H9 (cell line): Measurements from ENCODE around the gene CABP4. TPM values are rescaled to one million over a fixed set of nuclear protein-coding genes. Genes with fewer than 3 reads are reported as not detected.

ENCODE experiments used
- DNase-seq: peaks from one replicate; pipeline ENCODE4 v3.0.0-alpha.2; 2017
- H2AFZ ChIP-seq: one replicate; pipeline ENCODE4 v1.6.1; 2013; ENCODE audit warnings: mild to moderate bottlenecking, low read length, control low read depth, moderate library complexity
- H2AK5ac ChIP-seq: 2 replicates; pipeline ENCODE4 v1.6.1; 2013; ENCODE audit warnings: low read length, control low read depth, mixed read lengths; ENCODE audit not compliant: insufficient read length
- H2BK120ac ChIP-seq: one replicate; pipeline ENCODE4 v1.6.1; 2013; ENCODE audit warnings: low read depth, mild to moderate bottlenecking, low read length, control low read depth, inconsistent platforms; ENCODE audit not compliant: poor library complexity, severe bottlenecking
- H2BK12ac ChIP-seq: 2 replicates; pipeline ENCODE4 v1.6.1; 2013; ENCODE audit warnings: low read length, control low read depth, mixed read lengths, low read depth; ENCODE audit not compliant: insufficient read length
- H2BK15ac ChIP-seq: 2 replicates; pipeline ENCODE4 v1.6.1; 2013; ENCODE audit warnings: low read depth, low read length, control low read depth
- H2BK20ac ChIP-seq: one replicate; pipeline ENCODE4 v1.6.1; 2013; ENCODE audit warnings: low read depth, mild to moderate bottlenecking, low read length, control low read depth, inconsistent platforms; ENCODE audit not compliant: poor library complexity, severe bottlenecking
- H2BK5ac ChIP-seq: 2 replicates; pipeline ENCODE4 v1.6.1; 2013; ENCODE audit warnings: low read length, control low read depth, mixed read lengths; ENCODE audit not compliant: insufficient read length
- H3K14ac ChIP-seq: 2 replicates; pipeline ENCODE4 v1.6.1; 2013; ENCODE audit warnings: low read length, control low read depth; ENCODE audit not compliant: insufficient read depth
- H3K18ac ChIP-seq: 2 replicates; pipeline ENCODE4 v1.6.1; 2013; ENCODE audit warnings: low read depth, mild to moderate bottlenecking, mixed read lengths, low read length, control low read depth; ENCODE audit not compliant: insufficient read length
- H3K23ac ChIP-seq: 2 replicates; pipeline ENCODE4 v1.6.1; 2013; ENCODE audit warnings: low read length, control low read depth, mixed read lengths, low read depth; ENCODE audit not compliant: insufficient read length
- H3K23me2 ChIP-seq: 2 replicates; pipeline ENCODE4 v1.6.1; 2013; ENCODE audit warnings: low read depth, mild to moderate bottlenecking, mixed read lengths, low read length, control low read depth; ENCODE audit not compliant: insufficient read length, poor library complexity, severe bottlenecking
- H3K27ac ChIP-seq: 2 replicates; pipeline ENCODE4 v1.5.1; 2013; ENCODE audit warnings: low read length, control low read depth, mixed read lengths, low read depth; ENCODE audit not compliant: insufficient read length
- H3K27me3 ChIP-seq: 2 replicates; pipeline ENCODE4 v1.6.1; 2013; ENCODE audit warnings: low read length, control low read depth, inconsistent platforms; ENCODE audit not compliant: insufficient read depth
- H3K4ac ChIP-seq: 2 replicates; pipeline ENCODE4 v1.6.1; 2013; ENCODE audit warnings: low read depth, mild to moderate bottlenecking, control low read depth, inconsistent platforms, low read length, moderate library complexity
- H3K4me1 ChIP-seq: 2 replicates; pipeline ENCODE4 v1.6.1; 2013; ENCODE audit warnings: low read length, control low read depth, inconsistent platforms; ENCODE audit not compliant: insufficient read depth
- H3K4me2 ChIP-seq: 2 replicates; pipeline ENCODE4 v1.6.1; 2013; ENCODE audit warnings: low read length, control low read depth, mixed read lengths; ENCODE audit not compliant: insufficient read length, insufficient read depth
- H3K56ac ChIP-seq: 2 replicates; pipeline ENCODE4 v1.6.1; 2013; ENCODE audit warnings: low read depth, mild to moderate bottlenecking, mixed read lengths, low read length, control low read depth; ENCODE audit not compliant: insufficient read length
- H3K79me1 ChIP-seq: 2 replicates; pipeline ENCODE4 v1.6.1; 2013; ENCODE audit warnings: low read depth, mild to moderate bottlenecking, moderate library complexity, low read length, control low read depth, inconsistent platforms; ENCODE audit not compliant: insufficient read depth, poor library complexity, severe bottlenecking
- H3K79me2 ChIP-seq: 2 replicates; pipeline ENCODE4 v1.6.1; 2013; ENCODE audit warnings: low read length, control low read depth, inconsistent platforms; ENCODE audit not compliant: insufficient read depth
- H3K9ac ChIP-seq: 2 replicates; pipeline ENCODE4 v1.6.1; 2013; ENCODE audit warnings: low read length, control low read depth, mixed read lengths; ENCODE audit not compliant: insufficient read length; ENCODE audit errors: extremely low read depth
- H3K9me3 ChIP-seq: one replicate; pipeline ENCODE4 v1.6.1; 2013; ENCODE audit warnings: low read depth, low read length, inconsistent platforms; ENCODE audit not compliant: control insufficient read depth
- H3T11ph ChIP-seq: one replicate; pipeline ENCODE4 v1.6.1; 2013; ENCODE audit warnings: mild to moderate bottlenecking, low read length, control low read depth, inconsistent platforms
- H4K20me1 ChIP-seq: one replicate; pipeline ENCODE4 v1.6.1; 2013; ENCODE audit not compliant: control insufficient read depth, insufficient read length, insufficient read depth
- H4K5ac ChIP-seq: 2 replicates; pipeline ENCODE4 v1.6.1; 2013; ENCODE audit warnings: low read depth, mild to moderate bottlenecking, mixed read lengths, low read length, control low read depth; ENCODE audit not compliant: insufficient read length
- H4K8ac ChIP-seq: replicated peaks from 2 replicates; pipeline ENCODE4 v1.6.1; 2013; ENCODE audit warnings: low read length, control low read depth, mixed read lengths, low read depth; ENCODE audit not compliant: insufficient read length
- H4K91ac ChIP-seq: 2 replicates; pipeline ENCODE4 v1.6.1; 2013; ENCODE audit warnings: low read depth, mild to moderate bottlenecking, moderate library complexity, mixed read lengths, low read length, control low read depth; ENCODE audit not compliant: insufficient read length
- H3K27ac Mint-ChIP-seq, 3 experiments: 2 replicates in 2 of 3; 3 replicates in 1 of 3; pipeline ENCODE4 v1.8.0; 2020 to 2021; ENCODE audit warnings: mixed read lengths in 3 of 3, mild to moderate bottlenecking in 1 of 3, moderate library complexity in 1 of 3
- H3K27me3 Mint-ChIP-seq: 2 replicates; pipeline ENCODE4 v1.8.0; 2021; ENCODE audit warnings: low read depth, mild to moderate bottlenecking, moderate library complexity, mixed read lengths
- H3K36me3 Mint-ChIP-seq, 3 experiments: 2 replicates in 2 of 3; 3 replicates in 1 of 3; pipeline ENCODE4 v1.8.0; 2020 to 2021; ENCODE audit warnings: low read depth in 3 of 3, mixed read lengths in 3 of 3; ENCODE audit not compliant: insufficient read depth in 1 of 3
- H3K4me1 Mint-ChIP-seq, 2 experiments: 2 replicates each; pipeline ENCODE4 v1.8.0; 2020; ENCODE audit warnings: mixed read lengths in 2 of 2
- H3K4me3 Mint-ChIP-seq, 2 experiments: 2 replicates in 1 of 2; 3 replicates in 1 of 2; pipeline ENCODE4 v1.8.0; 2020 to 2021; ENCODE audit warnings: mild to moderate bottlenecking in 2 of 2, mixed read lengths in 2 of 2, moderate library complexity in 1 of 2
- H3K9me3 Mint-ChIP-seq, 2 experiments: 2 replicates in 1 of 2; 3 replicates in 1 of 2; pipeline ENCODE4 v1.8.0; 2020; ENCODE audit warnings: mild to moderate bottlenecking in 2 of 2, mixed read lengths in 2 of 2, moderate library complexity in 1 of 2
- WGBS: extraction: QIAGEN DNeasy Blood & Tissue Kit; methylation state at CpG from one replicate; pipeline ENCODE4 v1.1.7; 2013; ENCODE audit warnings: missing lambda C conversion rate, low lambda C conversion rate, mixed read lengths; ENCODE audit not compliant: insufficient read length; ENCODE audit errors: extremely low coverage; 5-methylcytosine and 5-hydroxymethylcytosine counted together
- total RNA-seq: library from RNA; stranded (reverse); gene quantifications from 2 replicates; pipeline ENCODE4 v1.2.1, GENCODE V29; 2021
- TF ChIP-seq, protein P1 (sequence below): fragments of 200-600 bp; sonication (generic); conservative IDR thresholded peaks from 3 replicates; pipeline ENCODE4 v1.8.0; 2021; ENCODE audit warnings: antibody characterized with exemption, mild to moderate bottlenecking

CABP4 gene
- total RNA-seq, 1 experiment from 2014 or later = not detected

DNA sequence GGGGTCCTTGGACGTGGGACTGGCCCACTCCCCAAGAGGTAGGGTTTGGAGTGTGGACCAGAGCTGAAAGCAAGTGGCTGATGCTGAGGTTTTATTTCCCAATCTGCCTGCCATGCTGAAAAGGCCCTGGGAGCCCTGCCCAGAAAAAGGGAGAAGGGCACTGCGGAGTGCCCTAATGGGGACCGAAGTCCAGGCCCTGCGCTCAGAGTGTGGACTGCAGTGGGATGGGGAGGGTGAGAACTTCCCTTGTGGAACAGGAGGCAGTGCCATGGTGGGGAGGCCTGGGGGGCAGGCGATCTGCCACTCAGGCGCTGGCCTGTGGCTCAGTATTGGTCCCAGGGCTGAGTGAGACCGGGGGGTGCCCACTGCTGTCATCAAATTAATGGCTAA lies 6.9 kb upstream of the CABP4 start:
- H3K9me3 ChIP-seq = no peaks in the 10 kb centered on the region
- no peak overlapping the region for H2BK15ac ChIP-seq
- no peak overlapping the region for H2BK5ac ChIP-seq
- no peak overlapping the region for H4K91ac ChIP-seq
- H3K79me1 ChIP-seq = no peaks in the 10 kb centered on the region
- H3K36me3 Mint-ChIP-seq = no peaks in the 10 kb centered on the region; a peak in 1 of 7 replicates
- H3K9me3 Mint-ChIP-seq = no peaks in the 10 kb centered on the region
- no peak overlapping the region for H3K14ac ChIP-seq
- no peak overlapping the region for H3K27ac ChIP-seq
- no peaks in the 10 kb centered on the region for H3K27me3 ChIP-seq
- no peak overlapping the region for H3K9ac ChIP-seq
- H4K8ac ChIP-seq = no peak overlapping the region
- DNase-seq = no peak
- H2BK12ac ChIP-seq = no peak overlapping the region
- no CpG with 5 or more reads among the region's 7 CpGs for WGBS
- no peak overlapping the region for H3K4ac ChIP-seq
- no peak overlapping the region for H2AFZ ChIP-seq
- no peak overlapping the region for H3T11ph ChIP-seq
- H3K23me2 ChIP-seq = no peaks in the 10 kb centered on the region
- H3K4me2 ChIP-seq = no peak overlapping the region
- H4K20me1 ChIP-seq = no peaks in the 10 kb centered on the region
- no peak overlapping the region for H3K4me3 Mint-ChIP-seq
- TF ChIP-seq, protein P1, sequence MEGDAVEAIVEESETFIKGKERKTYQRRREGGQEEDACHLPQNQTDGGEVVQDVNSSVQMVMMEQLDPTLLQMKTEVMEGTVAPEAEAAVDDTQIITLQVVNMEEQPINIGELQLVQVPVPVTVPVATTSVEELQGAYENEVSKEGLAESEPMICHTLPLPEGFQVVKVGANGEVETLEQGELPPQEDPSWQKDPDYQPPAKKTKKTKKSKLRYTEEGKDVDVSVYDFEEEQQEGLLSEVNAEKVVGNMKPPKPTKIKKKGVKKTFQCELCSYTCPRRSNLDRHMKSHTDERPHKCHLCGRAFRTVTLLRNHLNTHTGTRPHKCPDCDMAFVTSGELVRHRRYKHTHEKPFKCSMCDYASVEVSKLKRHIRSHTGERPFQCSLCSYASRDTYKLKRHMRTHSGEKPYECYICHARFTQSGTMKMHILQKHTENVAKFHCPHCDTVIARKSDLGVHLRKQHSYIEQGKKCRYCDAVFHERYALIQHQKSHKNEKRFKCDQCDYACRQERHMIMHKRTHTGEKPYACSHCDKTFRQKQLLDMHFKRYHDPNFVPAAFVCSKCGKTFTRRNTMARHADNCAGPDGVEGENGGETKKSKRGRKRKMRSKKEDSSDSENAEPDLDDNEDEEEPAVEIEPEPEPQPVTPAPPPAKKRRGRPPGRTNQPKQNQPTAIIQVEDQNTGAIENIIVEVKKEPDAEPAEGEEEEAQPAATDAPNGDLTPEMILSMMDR = no peak
- no peaks in the 10 kb centered on the region for H3K4me1 ChIP-seq
- no peak overlapping the region for H3K27ac Mint-ChIP-seq
- peaks cover 15% of the 10 kb centered on the region for H3K27me3 Mint-ChIP-seq
- no peak overlapping the region for H3K18ac ChIP-seq
- H3K4me1 Mint-ChIP-seq = 0 out of 4 replicates have a peak, but pooled peaks cover 2 to 7% of the 10 kb centered on the region in 2 experiments
- no peak overlapping the region for H3K23ac ChIP-seq
- H2AK5ac ChIP-seq = no peak overlapping the region
- H2BK20ac ChIP-seq = no peak overlapping the region
- no peak overlapping the region for H3K56ac ChIP-seq
- no peak overlapping the region for H4K5ac ChIP-seq
- H2BK120ac ChIP-seq = no peak overlapping the region
- no peaks in the 10 kb centered on the region for H3K79me2 ChIP-seq
